ENCODE measurements around the gene FAM234A. TPM values are rescaled to one million over a fixed set of nuclear protein-coding genes. Genes with fewer than 3 reads are reported as not detected.

FAM234A gene
- total and polyA plus RNA-seq, 2 donors from 2014 or later: 65.3 to 109 TPM

DNA sequence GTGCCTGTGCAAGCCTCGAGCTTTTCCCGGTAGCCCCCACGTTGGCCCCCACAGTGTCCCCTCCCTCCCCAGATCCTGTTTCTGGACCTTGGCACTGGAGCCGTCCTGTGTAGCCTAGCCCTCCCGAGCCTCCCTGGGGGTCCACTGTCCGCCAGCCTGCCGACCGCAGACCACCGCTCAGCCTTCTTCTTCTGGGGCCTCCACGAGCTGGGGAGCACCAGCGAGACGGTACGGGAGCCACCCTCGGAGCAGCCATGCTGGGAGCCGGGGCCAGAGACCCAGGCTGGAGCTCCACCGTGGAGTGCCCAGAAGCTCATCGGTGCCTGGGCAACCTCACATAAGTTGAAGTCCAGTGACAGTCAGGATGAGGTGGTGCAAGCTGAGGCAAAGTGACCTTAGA, 29.3 kb downstream of the FAM234A start:
- no peak overlapping the region for H3K9ac ChIP-seq (ENCODE audit: low read length in 3 of 3)
- peaks cover 0 to 2% (median 0%) of the 10 kb centered on the region in 3 donors for H3K9me3 ChIP-seq (ENCODE audit: control insufficient read depth in 2 of 3, insufficient read depth in 1 of 3, low read length in 3 of 3)
- no peak for DNase-seq
- TF ChIP-seq, protein P1, sequence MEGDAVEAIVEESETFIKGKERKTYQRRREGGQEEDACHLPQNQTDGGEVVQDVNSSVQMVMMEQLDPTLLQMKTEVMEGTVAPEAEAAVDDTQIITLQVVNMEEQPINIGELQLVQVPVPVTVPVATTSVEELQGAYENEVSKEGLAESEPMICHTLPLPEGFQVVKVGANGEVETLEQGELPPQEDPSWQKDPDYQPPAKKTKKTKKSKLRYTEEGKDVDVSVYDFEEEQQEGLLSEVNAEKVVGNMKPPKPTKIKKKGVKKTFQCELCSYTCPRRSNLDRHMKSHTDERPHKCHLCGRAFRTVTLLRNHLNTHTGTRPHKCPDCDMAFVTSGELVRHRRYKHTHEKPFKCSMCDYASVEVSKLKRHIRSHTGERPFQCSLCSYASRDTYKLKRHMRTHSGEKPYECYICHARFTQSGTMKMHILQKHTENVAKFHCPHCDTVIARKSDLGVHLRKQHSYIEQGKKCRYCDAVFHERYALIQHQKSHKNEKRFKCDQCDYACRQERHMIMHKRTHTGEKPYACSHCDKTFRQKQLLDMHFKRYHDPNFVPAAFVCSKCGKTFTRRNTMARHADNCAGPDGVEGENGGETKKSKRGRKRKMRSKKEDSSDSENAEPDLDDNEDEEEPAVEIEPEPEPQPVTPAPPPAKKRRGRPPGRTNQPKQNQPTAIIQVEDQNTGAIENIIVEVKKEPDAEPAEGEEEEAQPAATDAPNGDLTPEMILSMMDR (IDR thresholded peaks at IDR 0.05; ENCODE audit: borderline replicate concordance, extremely low read depth, insufficient read depth): no peak
- no peaks in the 10 kb centered on the region for H3K27me3 ChIP-seq (ENCODE audit: control insufficient read depth, insufficient read depth, low read length)
- intact Hi-C loops (cut with DNase I): no loop called here
- FAIRE-seq: no peak
- H3K4me3 ChIP-seq (ENCODE audit: low read length in 3 of 3): no peak overlapping the region
- peaks cover 0 to 30% (median 14%) of the 10 kb centered on the region in 3 donors for H3K36me3 ChIP-seq (ENCODE audit: control insufficient read depth in 2 of 3, insufficient read depth in 3 of 3, low read length in 3 of 3)
- H3K4me1 ChIP-seq (ENCODE audit: control insufficient read depth in 2 of 3, insufficient read depth in 2 of 3, low read depth in 1 of 3, low read length in 3 of 3): no peaks in the 10 kb centered on the region
- H3K27ac ChIP-seq (ENCODE audit: low read depth in 2 of 2, low read length in 2 of 2): no peak overlapping the region

DNA sequence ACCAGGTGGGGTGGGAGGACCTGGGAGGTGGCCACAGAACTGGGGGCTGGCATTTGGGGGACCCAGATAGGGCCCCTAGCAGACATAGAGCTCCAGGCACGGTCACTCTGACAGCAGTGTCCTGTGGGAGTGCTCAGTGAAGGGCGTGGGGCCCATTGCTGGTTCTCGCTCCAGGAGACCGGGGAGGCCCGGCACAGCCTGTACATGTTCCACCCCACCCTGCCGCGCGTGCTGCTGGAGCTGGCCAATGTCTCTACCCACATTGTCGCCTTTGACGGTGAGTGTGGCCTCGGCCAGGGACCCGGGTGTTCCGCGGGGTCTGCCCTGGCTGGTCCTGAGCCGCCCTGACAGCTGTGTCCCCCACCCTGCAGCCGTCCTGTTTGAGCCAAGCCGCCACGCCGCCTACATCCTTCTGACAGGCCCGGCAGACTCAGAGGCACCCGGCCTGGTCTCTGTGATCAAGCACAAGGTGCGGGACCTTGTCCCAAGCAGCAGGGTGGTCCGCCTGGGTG, 29.9 kb downstream of the FAM234A start:
- H3K9me3 ChIP-seq (ENCODE audit: control insufficient read depth in 2 of 3, insufficient read depth in 1 of 3, low read length in 3 of 3): peaks cover 0 to 2% (median 0%) of the 10 kb centered on the region in 3 donors
- DNase-seq: no peak
- H3K4me1 ChIP-seq (ENCODE audit: control insufficient read depth in 2 of 3, insufficient read depth in 2 of 3, low read depth in 1 of 3, low read length in 3 of 3): no peaks in the 10 kb centered on the region
- intact Hi-C loops (cut with DNase I): no loop called here
- H3K27me3 ChIP-seq (ENCODE audit: control insufficient read depth, insufficient read depth, low read length): no peaks in the 10 kb centered on the region
- no peak overlapping the region for H3K27ac ChIP-seq (ENCODE audit: low read depth in 2 of 2, low read length in 2 of 2)
- H3K36me3 ChIP-seq (ENCODE audit: control insufficient read depth in 2 of 3, insufficient read depth in 3 of 3, low read length in 3 of 3): peaks cover 0 to 26% (median 11%) of the 10 kb centered on the region in 3 donors
- TF ChIP-seq, protein P1 (IDR thresholded peaks at IDR 0.05; ENCODE audit: borderline replicate concordance, extremely low read depth, insufficient read depth): no peak
- no peak overlapping the region for H3K4me3 ChIP-seq (ENCODE audit: low read length in 3 of 3)
- H3K9ac ChIP-seq (ENCODE audit: low read length in 3 of 3): no peak overlapping the region
- FAIRE-seq: no peak

DNA sequence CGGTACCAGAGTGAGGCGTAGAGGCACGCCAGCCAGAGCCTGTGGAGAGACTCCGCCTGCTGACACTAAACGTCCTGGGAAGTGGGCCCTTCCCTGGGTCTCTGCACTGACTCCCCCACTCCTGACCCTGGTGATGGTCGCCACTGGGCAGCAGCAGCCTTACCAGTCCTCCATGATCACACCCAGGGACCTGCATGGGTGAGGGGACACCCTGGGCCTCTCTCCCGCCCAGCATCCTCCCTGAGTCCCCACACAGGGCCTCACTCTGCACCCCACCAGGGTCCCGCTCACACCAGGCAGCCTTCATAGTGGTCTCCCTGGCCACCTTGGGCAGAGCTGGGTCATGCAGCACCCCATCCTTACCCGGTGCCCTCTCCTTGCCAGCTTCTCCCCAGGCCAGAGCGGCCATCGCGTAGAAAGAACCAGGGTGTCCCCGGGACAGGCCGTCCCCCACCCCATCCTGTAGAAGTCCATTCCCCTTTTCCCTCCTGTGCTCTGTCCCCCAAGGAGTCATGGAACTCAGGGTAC, 30.4 kb downstream of the FAM234A start:
- H3K4me1 ChIP-seq (ENCODE audit: control insufficient read depth in 2 of 3, insufficient read depth in 2 of 3, low read depth in 1 of 3, low read length in 3 of 3): no peaks in the 10 kb centered on the region
- no peak overlapping the region for H3K27ac ChIP-seq (ENCODE audit: low read depth in 2 of 2, low read length in 2 of 2)
- TF ChIP-seq, protein P1 (IDR thresholded peaks at IDR 0.05; ENCODE audit: borderline replicate concordance, extremely low read depth, insufficient read depth): no peak
- no peak overlapping the region for H3K4me3 ChIP-seq (ENCODE audit: low read length in 3 of 3)
- no peak overlapping the region for H3K9ac ChIP-seq (ENCODE audit: low read length in 3 of 3)
- FAIRE-seq (no peak), DNase-seq (no peak)
- intact Hi-C loops (cut with DNase I): no loop called here
- H3K9me3 ChIP-seq (ENCODE audit: control insufficient read depth in 2 of 3, insufficient read depth in 1 of 3, low read length in 3 of 3): peaks cover 0 to 2% (median 0%) of the 10 kb centered on the region in 3 donors
- peaks cover 0 to 25% (median 7%) of the 10 kb centered on the region in 3 donors for H3K36me3 ChIP-seq (ENCODE audit: control insufficient read depth in 2 of 3, insufficient read depth in 3 of 3, low read length in 3 of 3)
- no peaks in the 10 kb centered on the region for H3K27me3 ChIP-seq (ENCODE audit: control insufficient read depth, insufficient read depth, low read length)
